Fibroblast of mammary gland (primary cell): ENCODE data around the gene PLEKHG4B.
"Not testable (repeated sequence)": the region's sequence is repeated elsewhere in the genome, so short reads cannot be mapped to it uniquely, and the experiment has no call there.

Source experiments
- DNase-seq: peaks from one replicate; pipeline ENCODE4 v3.0.0-alpha.2; 2010; ENCODE audit warnings: low read depth
- H3K4me3 ChIP-seq: 2 replicates; pipeline ENCODE4 v1.5.1; 2011; ENCODE audit warnings: low read depth, mild to moderate bottlenecking, low read length, moderate library complexity; ENCODE audit not compliant: control insufficient read depth
- CTCF ChIP-seq: conservative IDR thresholded peaks from 2 replicates; pipeline ENCODE4 v1.5.1; 2011; ENCODE audit warnings: low read depth, low read length, inconsistent platforms; ENCODE audit not compliant: control insufficient read depth, insufficient read depth

The PLEKHG4B gene

GRCh38 chr5:162190-162564 is 70.2 kb downstream of the PLEKHG4B start:
- TF ChIP-seq CTCF: no peak
- H3K4me3 ChIP-seq: no peak overlapping the region
- no peak for DNase-seq

GRCh38 chr5:162565-163337 is 70.8 kb downstream of the PLEKHG4B start:
- no peak for TF ChIP-seq CTCF
- no peak overlapping the region for H3K4me3 ChIP-seq
- DNase-seq: no peak

- no peak overlapping the region for H3K4me3 ChIP-seq
- no peak for TF ChIP-seq CTCF
- DNase-seq: no peak
Measured at GRCh38 chr5:163338-163620, 71.3 kb downstream of the PLEKHG4B start.

- DNase-seq: no peak
- TF ChIP-seq CTCF: no peak
- H3K4me3 ChIP-seq: no peak overlapping the region
Measured at GRCh38 chr5:163841-164240, 71.9 kb downstream of the PLEKHG4B start.

GRCh38 chr5:164244-164643 is 72.3 kb downstream of the PLEKHG4B start:
- no peak for TF ChIP-seq CTCF
- no peak for DNase-seq
- H3K4me3 ChIP-seq: no peak overlapping the region

- H3K4me3 ChIP-seq, DNase-seq: not testable (repeated sequence)
Measured at GRCh38 chr5:164783-165182, 72.8 kb downstream of the PLEKHG4B start.

GRCh38 chr5:166441-167372 is 74.7 kb downstream of the PLEKHG4B start:
- no peak for TF ChIP-seq CTCF
- DNase-seq: no peak
- H3K4me3 ChIP-seq: no peak overlapping the region
